ENCODE results near the gene CHN1.
A peak's percentile ranks its signal among the peaks of the same experiment; 100 is the strongest.

CHN1 gene

GRCh38 chr2:174764280-174765255 lies 240.6 kb downstream of the CHN1 start, which contains the start of gene CHRNA1:
CHRNA1 (minus strand) TSS chr2:174764472; CDS start chr2:174764394, 78 bp downstream.
- no peaks in the 10 kb centered on the region for H3K79me1 ChIP-seq (ENCODE audit: low read length)
- H3K27ac ChIP-seq (ENCODE audit: low read depth, low read length): no peak within 1 kb of the TSS
- no peaks in the 10 kb centered on the region for H3K36me3 ChIP-seq (ENCODE audit: control insufficient read depth, insufficient read depth, low read length)
- peaks cover 2% of the 10 kb centered on the region for H3K4me1 ChIP-seq (ENCODE audit: control insufficient read depth, low read depth, low read length)
- H3K4me2 ChIP-seq (ENCODE audit: low read length): no peak within 1 kb of the TSS
- H3K4ac ChIP-seq (ENCODE audit: low read depth, low read length): no peak within 1 kb of the TSS
- H2BK5ac ChIP-seq (ENCODE audit: low read length): no peak within 1 kb of the TSS
- peak within 1 kb of the TSS; percentile 10 for H3K18ac ChIP-seq (ENCODE audit: low read length)
- H4K8ac ChIP-seq (ENCODE audit: low read depth, low read length): no peak within 1 kb of the TSS
- H3K9ac ChIP-seq (ENCODE audit: low read length): no peak within 1 kb of the TSS
- H2BK15ac ChIP-seq (replicated peaks; ENCODE audit: low read depth): no peak within 1 kb of the TSS
- no peak within 1 kb of the TSS for H3K4me3 ChIP-seq (ENCODE audit: low read length)
- DNase-seq: no peak
- WGBS (ENCODE audit: extremely low coverage, insufficient coverage, low lambda C conversion rate): no CpG with 5 or more reads among the region's 13 CpGs
- H3K56ac ChIP-seq (ENCODE audit: low read length): no peak within 1 kb of the TSS
- H4K5ac ChIP-seq (ENCODE audit: low read length): no peak within 1 kb of the TSS
- H2BK120ac ChIP-seq (ENCODE audit: low read depth, low read length): no peak within 1 kb of the TSS
- H3K79me2 ChIP-seq (ENCODE audit: control insufficient read depth, insufficient read depth, low read length): no peaks in the 10 kb centered on the region
- no peak within 1 kb of the TSS for H3K23ac ChIP-seq (ENCODE audit: low read length)
- H2AK5ac ChIP-seq (ENCODE audit: low read length): no peak within 1 kb of the TSS
- H3K27me3 ChIP-seq (ENCODE audit: insufficient read depth, low read length, poor library complexity): no peaks in the 10 kb centered on the region

GRCh38 chr2:174763780-174764179 lies 241.4 kb downstream of the CHN1 start:
- no peak for DNase-seq
- H3K9ac ChIP-seq (ENCODE audit: low read length): no peak overlapping the region
- H3K27me3 ChIP-seq (ENCODE audit: insufficient read depth, low read length, poor library complexity): no peaks in the 10 kb centered on the region
- H3K56ac ChIP-seq (ENCODE audit: low read length): no peak overlapping the region
- no peaks in the 10 kb centered on the region for H3K36me3 ChIP-seq (ENCODE audit: control insufficient read depth, insufficient read depth, low read length)
- H3K79me1 ChIP-seq (ENCODE audit: low read length): no peaks in the 10 kb centered on the region
- no peak overlapping the region for H3K27ac ChIP-seq (ENCODE audit: low read depth, low read length)
- no peaks in the 10 kb centered on the region for H3K79me2 ChIP-seq (ENCODE audit: control insufficient read depth, insufficient read depth, low read length)
- no peak overlapping the region for H3K18ac ChIP-seq (ENCODE audit: low read length)
- H3K23ac ChIP-seq (ENCODE audit: low read length): no peak overlapping the region
- WGBS (ENCODE audit: extremely low coverage, insufficient coverage, low lambda C conversion rate): no CpG with 5 or more reads among the region's 4 CpGs
- H3K4me3 ChIP-seq (ENCODE audit: low read length): no peak overlapping the region
- no peak overlapping the region for H2BK120ac ChIP-seq (ENCODE audit: low read depth, low read length)
- H3K4ac ChIP-seq (ENCODE audit: low read depth, low read length): no peak overlapping the region
- H4K8ac ChIP-seq (ENCODE audit: low read depth, low read length): no peak overlapping the region
- H3K4me1 ChIP-seq (ENCODE audit: control insufficient read depth, low read depth, low read length): peaks cover 2% of the 10 kb centered on the region
- H3K4me2 ChIP-seq (ENCODE audit: low read length): no peak overlapping the region
- no peak overlapping the region for H2AK5ac ChIP-seq (ENCODE audit: low read length)
- H4K5ac ChIP-seq (ENCODE audit: low read length): no peak overlapping the region
- no peak overlapping the region for H2BK5ac ChIP-seq (ENCODE audit: low read length)
- H2BK15ac ChIP-seq (replicated peaks; ENCODE audit: low read depth): no peak overlapping the region

- H3K79me2 ChIP-seq (ENCODE audit: control insufficient read depth, insufficient read depth, low read length): no peaks in the 10 kb centered on the region
These were observed 242.7 kb downstream of the CHN1 start for GRCh38 chr2:174762464-174762863.

GRCh38 chr2:174761837-174762236 lies 243.3 kb downstream of the CHN1 start:
- H3K9ac ChIP-seq (ENCODE audit: low read length): no peak overlapping the region
- no peak overlapping the region for H3K4ac ChIP-seq (ENCODE audit: low read depth, low read length)
- no peaks in the 10 kb centered on the region for H3K27me3 ChIP-seq (ENCODE audit: insufficient read depth, low read length, poor library complexity)
- H3K79me2 ChIP-seq (ENCODE audit: control insufficient read depth, insufficient read depth, low read length): no peaks in the 10 kb centered on the region
- H4K8ac ChIP-seq (ENCODE audit: low read depth, low read length): no peak overlapping the region
- H3K23ac ChIP-seq (ENCODE audit: low read length): no peak overlapping the region
- H3K4me2 ChIP-seq (ENCODE audit: low read length): no peak overlapping the region
- H2BK5ac ChIP-seq (ENCODE audit: low read length): no peak overlapping the region
- no peaks in the 10 kb centered on the region for H3K4me1 ChIP-seq (ENCODE audit: control insufficient read depth, low read depth, low read length)
- no peak overlapping the region for H4K5ac ChIP-seq (ENCODE audit: low read length)
- H3K18ac ChIP-seq (ENCODE audit: low read length): no peak overlapping the region
- H2AK5ac ChIP-seq (ENCODE audit: low read length): no peak overlapping the region
- no peak overlapping the region for H2BK15ac ChIP-seq (replicated peaks; ENCODE audit: low read depth)
- no peaks in the 10 kb centered on the region for H3K79me1 ChIP-seq (ENCODE audit: low read length)
- DNase-seq: peak; percentile 38
- no peak overlapping the region for H3K56ac ChIP-seq (ENCODE audit: low read length)
- no peak overlapping the region for H3K27ac ChIP-seq (ENCODE audit: low read depth, low read length)
- no peak overlapping the region for H2BK120ac ChIP-seq (ENCODE audit: low read depth, low read length)
- no peaks in the 10 kb centered on the region for H3K36me3 ChIP-seq (ENCODE audit: control insufficient read depth, insufficient read depth, low read length)
- no peak overlapping the region for H3K4me3 ChIP-seq (ENCODE audit: low read length)

More at GRCh38 chr2:174762464-174762863, 242.7 kb downstream of the CHN1 start:
- Histone ChIP-seq H2BK15ac (replicated peaks; ENCODE audit: low read depth) (no peak overlapping the region), H2BK120ac (ENCODE audit: low read depth, low read length) (no peak overlapping the region), H3K9ac (ENCODE audit: low read length) (no peak overlapping the region), H3K79me1 (ENCODE audit: low read length) (no peaks in the 10 kb centered on the region), H2AK5ac (ENCODE audit: low read length) (no peak overlapping the region), H3K4me3 (ENCODE audit: low read length) (no peak overlapping the region), H3K36me3 (ENCODE audit: control insufficient read depth, insufficient read depth, low read length) (no peaks in the 10 kb centered on the region), H3K4ac (ENCODE audit: low read depth, low read length) (no peak overlapping the region), H3K27me3 (ENCODE audit: insufficient read depth, low read length, poor library complexity) (no peaks in the 10 kb centered on the region), H3K23ac (ENCODE audit: low read length) (no peak overlapping the region), H4K8ac (ENCODE audit: low read depth, low read length) (no peak overlapping the region), H2BK5ac (ENCODE audit: low read length) (no peak overlapping the region), H3K4me2 (ENCODE audit: low read length) (no peak overlapping the region), H3K18ac (ENCODE audit: low read length) (no peak overlapping the region), H3K4me1 (ENCODE audit: control insufficient read depth, low read depth, low read length) (no peaks in the 10 kb centered on the region), H4K5ac (ENCODE audit: low read length) (no peak overlapping the region), H3K56ac (ENCODE audit: low read length) (no peak overlapping the region), H3K27ac (ENCODE audit: low read depth, low read length) (no peak overlapping the region)
- WGBS (ENCODE audit: extremely low coverage, insufficient coverage, low lambda C conversion rate): no CpG with 5 or more reads among the region's 5 CpGs
- DNase-seq: no peak

GRCh38 chr2:174760845-174761473 lies 244.2 kb downstream of the CHN1 start:
- Histone ChIP-seq H3K4me3 (ENCODE audit: low read length) (no peak overlapping the region), H2AK5ac (ENCODE audit: low read length) (no peak overlapping the region), H3K56ac (ENCODE audit: low read length) (no peak overlapping the region), H3K4ac (ENCODE audit: low read depth, low read length) (no peak overlapping the region), H2BK120ac (ENCODE audit: low read depth, low read length) (no peak overlapping the region), H3K23ac (ENCODE audit: low read length) (no peak overlapping the region), H3K18ac (ENCODE audit: low read length) (no peak overlapping the region), H4K8ac (ENCODE audit: low read depth, low read length) (no peak overlapping the region), H2BK5ac (ENCODE audit: low read length) (no peak overlapping the region), H3K79me2 (ENCODE audit: control insufficient read depth, insufficient read depth, low read length) (no peaks in the 10 kb centered on the region), H2BK15ac (replicated peaks; ENCODE audit: low read depth) (no peak overlapping the region), H3K27ac (ENCODE audit: low read depth, low read length) (no peak overlapping the region), H3K27me3 (ENCODE audit: insufficient read depth, low read length, poor library complexity) (no peaks in the 10 kb centered on the region), H4K5ac (ENCODE audit: low read length) (no peak overlapping the region), H3K9ac (ENCODE audit: low read length) (no peak overlapping the region), H3K4me1 (ENCODE audit: control insufficient read depth, low read depth, low read length) (no peaks in the 10 kb centered on the region), H3K4me2 (ENCODE audit: low read length) (no peak overlapping the region), H3K36me3 (ENCODE audit: control insufficient read depth, insufficient read depth, low read length) (no peaks in the 10 kb centered on the region), H3K79me1 (ENCODE audit: low read length) (no peaks in the 10 kb centered on the region)
- WGBS (ENCODE audit: extremely low coverage, insufficient coverage, low lambda C conversion rate): no CpG with 5 or more reads among the region's 5 CpGs
- no peak for DNase-seq
